GM10248 (cell line): ENCODE measurements around the gene SEC24C.
"Not testable (repeated sequence)": the region's sequence is repeated elsewhere in the genome, so short reads cannot be mapped to it uniquely, and the experiment has no call there.

Experiments
- CTCF ChIA-PET: fragments of 300-600 bp; sonication (Branson Sonifier 250); formaldehyde crosslinking; extraction: SDS; loops from one replicate; lab custom pipeline; 2021; ENCODE audit warnings: antibody characterized with exemption; lab: Yijun Ruan, JAX
- POLR2A ChIA-PET: fragments of 350-650 bp; sonication (Branson Sonifier 250); formaldehyde crosslinking; extraction: SDS; loops from one replicate; lab custom pipeline; 2020; ENCODE audit warnings: antibody characterized with exemption; lab: Yijun Ruan, JAX
- DNase-seq: peaks from one replicate; pipeline ENCODE4 v3.0.0; 2012; ENCODE audit errors: extremely low spot score
- TF ChIP-seq, protein P1 (sequence below): IDR thresholded peaks from 2 replicates; pipeline ENCODE4 v1.5.1; 2012; ENCODE audit warnings: mild to moderate bottlenecking, low read depth; ENCODE audit errors: extremely low read depth, missing control alignments, control extremely low read depth

SEC24C gene

DNA sequence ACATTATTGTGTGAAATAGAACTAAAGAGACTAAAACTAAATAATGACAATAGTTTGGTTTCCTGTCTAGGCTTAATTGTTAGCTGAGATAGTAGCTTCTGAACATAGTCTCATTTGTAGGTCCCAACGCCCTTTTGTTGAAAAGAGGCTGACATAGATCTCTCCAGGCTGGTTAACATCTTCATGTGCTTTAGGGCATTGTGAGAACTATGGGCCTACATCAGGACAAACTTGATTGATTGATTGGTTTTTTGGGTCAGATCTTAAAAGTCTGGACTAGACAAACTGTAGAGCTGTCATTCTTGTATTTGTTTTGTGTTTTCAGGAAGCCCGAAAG, 38.5 kb downstream of the SEC24C start:
- ChIA-PET CTCF (interaction anchor here (2.9 to 3.0 kb wide), 2 partner anchors 10 to 97 kb away, joined by 12 read pairs; a partner anchor contains a TSS), POLR2A (no interaction called here)
- TF ChIP-seq, protein P1, sequence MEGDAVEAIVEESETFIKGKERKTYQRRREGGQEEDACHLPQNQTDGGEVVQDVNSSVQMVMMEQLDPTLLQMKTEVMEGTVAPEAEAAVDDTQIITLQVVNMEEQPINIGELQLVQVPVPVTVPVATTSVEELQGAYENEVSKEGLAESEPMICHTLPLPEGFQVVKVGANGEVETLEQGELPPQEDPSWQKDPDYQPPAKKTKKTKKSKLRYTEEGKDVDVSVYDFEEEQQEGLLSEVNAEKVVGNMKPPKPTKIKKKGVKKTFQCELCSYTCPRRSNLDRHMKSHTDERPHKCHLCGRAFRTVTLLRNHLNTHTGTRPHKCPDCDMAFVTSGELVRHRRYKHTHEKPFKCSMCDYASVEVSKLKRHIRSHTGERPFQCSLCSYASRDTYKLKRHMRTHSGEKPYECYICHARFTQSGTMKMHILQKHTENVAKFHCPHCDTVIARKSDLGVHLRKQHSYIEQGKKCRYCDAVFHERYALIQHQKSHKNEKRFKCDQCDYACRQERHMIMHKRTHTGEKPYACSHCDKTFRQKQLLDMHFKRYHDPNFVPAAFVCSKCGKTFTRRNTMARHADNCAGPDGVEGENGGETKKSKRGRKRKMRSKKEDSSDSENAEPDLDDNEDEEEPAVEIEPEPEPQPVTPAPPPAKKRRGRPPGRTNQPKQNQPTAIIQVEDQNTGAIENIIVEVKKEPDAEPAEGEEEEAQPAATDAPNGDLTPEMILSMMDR, result no peak
- no peak for DNase-seq

DNA sequence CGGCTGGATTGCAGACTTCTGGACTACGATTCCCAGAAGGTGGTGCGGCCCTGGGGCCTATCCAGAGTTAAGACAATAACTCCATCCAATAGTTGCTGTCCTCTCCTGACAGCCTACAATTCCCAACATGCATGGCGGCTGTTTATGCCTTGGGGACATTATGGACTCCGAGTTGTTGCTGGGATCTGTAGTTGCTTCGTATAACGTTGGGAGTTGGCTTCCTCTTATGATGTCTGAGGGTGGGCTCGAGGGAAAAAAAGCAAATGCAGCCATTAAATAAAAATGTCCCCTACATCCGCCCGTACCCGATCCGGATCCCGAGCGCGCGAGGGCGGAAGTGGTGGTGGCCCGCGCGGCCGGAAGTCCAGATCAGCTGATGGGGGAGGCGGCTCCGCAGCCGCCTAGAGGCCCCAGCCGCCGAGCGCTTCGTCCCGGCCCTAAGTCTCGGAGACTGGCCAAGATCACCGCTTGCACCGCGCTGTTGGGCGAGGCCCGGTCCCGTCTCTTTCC, 41.1 kb downstream of the SEC24C start, which contains the start of gene ZSWIM8:
Gene ZSWIM8 (plus strand): TSS at position 396 of the 510 bp plus-strand sequence. CDS start 273 bp downstream, outside the sequence.
- peak; percentile 91 for DNase-seq
- ChIA-PET POLR2A (interaction anchor here (1.1 kb wide), 1 partner anchor 12 kb away, joined by 3 read pairs; no protein-coding TSS in a partner anchor), CTCF (interaction anchor here (0.7 to 3.0 kb wide), 5 partner anchors 11 to 94 kb away, joined by 3 to 12 read pairs (median 5); no protein-coding TSS in a partner anchor)
- TF ChIP-seq, protein P1, result no peak

DNA sequence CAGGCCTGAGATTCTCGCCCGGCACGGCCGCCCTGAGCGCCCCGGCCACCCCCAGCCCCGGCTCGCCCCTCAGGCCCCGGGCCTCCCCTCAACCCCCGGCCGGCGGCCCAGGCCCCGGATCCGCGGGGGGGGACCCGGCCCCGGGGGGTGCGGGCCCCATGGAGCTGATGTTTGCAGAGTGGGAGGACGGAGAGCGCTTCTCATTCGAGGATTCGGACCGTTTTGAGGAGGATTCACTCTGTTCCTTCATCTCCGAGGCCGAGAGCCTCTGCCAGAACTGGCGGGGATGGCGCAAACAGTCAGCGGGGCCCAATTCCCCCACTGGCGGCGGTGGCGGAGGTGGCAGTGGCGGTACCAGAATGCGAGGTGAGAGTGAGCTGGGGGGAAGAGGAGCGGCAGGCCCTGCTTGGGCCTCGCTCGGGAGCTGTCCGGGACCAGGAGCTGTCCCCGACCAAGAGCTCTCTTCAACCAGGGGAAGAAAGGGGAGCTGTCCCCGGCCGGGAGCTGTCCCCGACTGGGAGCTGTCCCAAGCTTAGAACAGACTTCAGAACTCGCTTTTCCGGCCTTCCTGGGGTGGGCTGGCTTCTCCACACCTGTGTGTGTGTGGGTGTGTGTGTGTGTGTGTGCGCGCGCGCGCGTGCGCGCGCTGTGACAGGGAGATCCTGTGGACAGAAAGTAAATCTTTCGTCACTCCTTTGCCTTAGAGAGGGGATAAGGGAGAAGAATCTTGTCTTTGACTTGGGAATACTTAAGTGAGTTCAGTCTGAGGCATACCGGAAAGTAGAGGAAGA, 41.7 kb downstream of the SEC24C start:
- TF ChIP-seq, protein P1, result no peak
- ChIA-PET POLR2A (interaction anchor here (0.9 to 1.3 kb wide), 4 partner anchors 13 to 43 kb away, joined by 3 to 5 read pairs (median 3); no protein-coding TSS in a partner anchor), CTCF (interaction anchor here (0.7 to 3.0 kb wide), 7 partner anchors 10 to 94 kb away, joined by 3 to 12 read pairs (median 4); no protein-coding TSS in a partner anchor)
- DNase-seq, result peak; percentile 50

DNA sequence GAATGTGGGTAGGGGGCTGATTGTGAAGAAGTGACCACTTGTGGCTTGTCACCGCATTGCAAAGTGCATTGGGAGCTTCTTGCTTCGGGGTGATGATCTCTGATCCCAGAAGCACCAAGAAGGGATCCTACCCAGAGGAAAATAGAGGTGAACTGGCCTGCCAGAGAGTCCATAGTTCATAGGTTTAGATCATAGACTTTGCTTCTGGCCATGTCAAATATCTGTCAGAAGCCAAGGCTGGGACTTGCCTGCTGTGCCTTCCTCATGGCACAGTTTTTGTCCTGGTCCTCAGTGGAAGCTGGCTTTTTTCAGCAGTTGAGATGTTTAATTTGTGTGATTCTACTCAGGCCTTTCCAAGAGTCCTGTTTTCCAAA, 42.3 kb downstream of the SEC24C start:
- POLR2A ChIA-PET, result interaction anchor here (0.9 to 1.3 kb wide), 4 partner anchors 13 to 44 kb away, joined by 3 to 5 read pairs (median 3); no protein-coding TSS in a partner anchor
- CTCF ChIA-PET, result interaction anchor here (0.8 to 1.6 kb wide), 5 partner anchors 10 to 93 kb away, joined by 4 to 7 read pairs (median 4); no protein-coding TSS in a partner anchor
- no peak for DNase-seq
- TF ChIP-seq, protein P1, result no peak

DNA sequence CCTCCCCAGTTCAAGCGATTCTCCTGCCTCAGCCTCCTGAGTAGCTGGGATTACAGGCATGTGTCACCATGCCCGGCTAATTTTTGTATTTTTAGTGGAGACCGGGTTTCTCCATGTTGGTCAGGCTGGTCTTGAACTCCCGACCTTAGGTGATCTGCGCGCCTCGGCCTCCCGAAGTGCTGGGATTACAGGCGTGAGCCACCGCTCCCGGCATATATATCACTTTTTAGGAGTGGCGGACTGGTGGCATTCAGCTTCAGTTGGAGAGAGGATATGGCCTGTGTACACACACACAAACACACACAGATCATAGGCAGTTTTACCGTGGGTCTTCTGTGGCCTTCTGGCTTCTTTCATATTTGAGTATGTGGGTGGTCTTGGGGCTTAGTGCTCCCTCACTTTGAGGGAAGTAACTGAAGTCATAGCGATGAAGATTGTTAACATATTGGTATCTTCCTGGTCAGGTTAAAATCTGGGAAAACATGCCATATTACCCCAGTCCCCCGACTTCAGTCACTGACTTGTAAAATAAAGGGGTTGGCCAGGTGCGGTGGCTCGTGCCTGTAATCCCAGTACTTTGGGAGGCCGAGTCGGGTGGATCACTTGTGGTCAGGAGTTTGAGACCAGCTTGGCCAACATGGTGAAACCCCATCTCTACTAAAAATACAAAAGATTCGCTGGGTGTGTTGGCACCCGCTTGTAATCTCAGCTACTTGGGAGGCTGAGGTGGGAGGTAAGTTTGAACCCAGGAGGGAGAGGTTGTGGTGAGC, 43.0 kb downstream of the SEC24C start:
- ChIA-PET CTCF (interaction anchor here (1.3 to 1.5 kb wide), 3 partner anchors 18 to 92 kb away, joined by 3 to 4 read pairs (median 4); no protein-coding TSS in a partner anchor), POLR2A (interaction anchor here (0.6 to 1.3 kb wide), 3 partner anchors 12 to 23 kb away, joined by 3 read pairs; no protein-coding TSS in a partner anchor)
- not testable (repeated sequence) for DNase-seq

DNA sequence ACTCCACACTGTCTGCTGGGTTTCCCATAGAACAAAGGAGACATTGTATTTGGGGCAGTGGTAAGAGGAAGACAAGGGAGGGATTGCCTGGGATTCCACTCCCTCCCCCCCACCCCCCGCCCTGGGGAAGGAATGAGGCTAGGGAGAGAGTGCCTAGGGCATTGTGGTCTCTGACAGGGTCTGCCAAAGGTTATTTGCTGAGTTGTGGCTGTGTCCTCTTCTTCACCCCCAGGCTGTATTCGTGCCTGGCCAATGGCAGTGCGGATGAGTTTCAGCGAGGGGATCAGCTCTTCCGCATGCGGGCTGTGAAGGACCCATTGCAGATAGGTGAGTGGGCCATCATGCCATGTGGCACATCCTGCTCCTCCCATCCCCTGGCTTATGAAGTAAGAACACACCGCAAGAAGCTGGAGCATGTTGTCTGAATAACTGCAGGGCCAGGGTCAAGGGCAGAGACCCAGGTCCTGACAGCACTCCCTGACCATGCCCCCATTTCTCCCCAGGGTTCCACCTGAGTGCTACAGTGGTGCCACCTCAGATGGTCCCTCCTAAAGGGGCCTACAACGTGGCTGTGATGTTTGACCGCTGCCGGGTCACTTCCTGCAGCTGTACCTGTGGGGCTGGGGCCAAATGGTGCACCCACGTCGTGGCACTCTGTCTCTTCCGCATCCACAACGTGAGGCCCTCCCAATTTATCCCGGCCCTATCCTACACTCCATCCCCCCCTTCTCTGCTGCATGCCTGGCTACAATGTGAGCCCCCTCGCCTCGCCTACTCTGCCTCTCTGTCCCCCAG, 44.9 kb downstream of the SEC24C start:
- TF ChIP-seq, protein P1, result no peak
- no peak for DNase-seq
- ChIA-PET POLR2A (interaction anchor here (0.5 to 0.7 kb wide), 2 partner anchors 11 to 694 kb away, joined by 3 read pairs; no protein-coding TSS in a partner anchor), CTCF (interaction anchor here (0.8 to 1.6 kb wide), 4 partner anchors 15 to 151 kb away, joined by 3 to 4 read pairs (median 3); no protein-coding TSS in a partner anchor)
